Measurements from ENCODE around the gene FAF1. TPM values are rescaled to one million over a fixed set of nuclear protein-coding genes. Genes with fewer than 3 reads are reported as not detected.

The FAF1 gene
- total and polyA plus RNA-seq, 9 of the 15 experiments (the other 6 are each of a cell fraction or from before 2014, with no cell fraction given): 48.7 to 225 (median 118) TPM

- 15% methylated on average over 18 of the region's 23 CpGs for WGBS (ENCODE audit: insufficient coverage, low coverage, missing lambda C conversion rate)
- H4K20me1 ChIP-seq (replicated peaks; ENCODE audit: control insufficient read depth, insufficient read depth, low read length): no peaks in the 10 kb centered on the region; the same call in 1 of the 2 replicates
- FAIRE-seq (no peak), ATAC-seq (no peak), DNase-seq (ENCODE audit: extremely low read depth in 1 of 4, low spot score in 3 of 4) (no peak)
- H3K9me3 ChIP-seq (replicated peaks; ENCODE audit: control insufficient read depth, insufficient read depth, low read depth, low read length): no peaks in the 10 kb centered on the region
- H3K4me1 ChIP-seq (replicated peaks in 1 of 2; ENCODE audit: control insufficient read depth in 2 of 2, insufficient read depth in 2 of 2, low read length in 2 of 2): peaks cover 0 to 41% of the 10 kb centered on the region in 2 experiments; a peak in 2 of 5 replicates
- H3K9ac ChIP-seq (ENCODE audit: insufficient read depth in 1 of 2, low read depth in 2 of 2, low read length in 2 of 2): no peak overlapping the region
- no TSS peak for BruUV-seq (replicated peaks)
- no peak overlapping the region for H2AFZ ChIP-seq (ENCODE audit: low read depth, low read length)
- in situ Hi-C loops (cut with MboI): no loop called here
- ChIA-PET POLR2A (interaction anchor here (0.6 to 2.3 kb wide), 4 partner anchors 9 to 1182 kb away, joined by 3 to 8 read pairs (median 4); no protein-coding TSS in a partner anchor), CTCF (ENCODE audit: low intra/inter-chr PET ratio) (no interaction called here)
- no peaks in the 10 kb centered on the region for H3K79me2 ChIP-seq (ENCODE audit: control insufficient read depth, insufficient read depth, low read length)
- no peak overlapping the region for H3K4me3 ChIP-seq
- TF ChIP-seq USF2 (CRISPR knock-in tag; IDR thresholded peaks at IDR 0.05): no peak
- TF ChIP-seq TFAM (CRISPR knock-in tag; conservative IDR thresholded peaks at IDR 0.05): no peak
- TF ChIP-seq MTF1 (CRISPR knock-in tag; IDR thresholded peaks at IDR 0.05; ENCODE audit: borderline replicate concordance): no peak
- TF ChIP-seq CTBP1 (IDR thresholded peaks at IDR 0.05; ENCODE audit: borderline replicate concordance): no peak
- no peak for TF ChIP-seq BRCA1 (IDR thresholded peaks at IDR 0.05)
- no peak for TF ChIP-seq BRCA1 (CRISPR knock-in tag; IDR thresholded peaks at IDR 0.05)
- TF ChIP-seq MCM5 (IDR thresholded peaks at IDR 0.05; ENCODE audit: low read depth): no peak
- TF ChIP-seq NR4A1 (CRISPR knock-in tag; IDR thresholded peaks at IDR 0.05): no peak
- TF ChIP-seq NR4A1 (tag; IDR thresholded peaks at IDR 0.05): no peak
- TF ChIP-seq NFYB (IDR thresholded peaks at IDR 0.05; ENCODE audit: extremely low read depth, insufficient read length): no peak
- TF ChIP-seq RNF219 (CRISPR knock-in tag; IDR thresholded peaks at IDR 0.05): no peak
- TF ChIP-seq ZNF583 (CRISPR knock-in tag; IDR thresholded peaks at IDR 0.05): no peak
- TF ChIP-seq TAL1 (IDR thresholded peaks at IDR 0.05): no peak
- TF ChIP-seq NCOA6 (IDR thresholded peaks at IDR 0.05): no peak
- no peak for TF ChIP-seq NELFE (IDR thresholded peaks at IDR 0.05; ENCODE audit: insufficient read depth, insufficient read length)
- no peak for TF ChIP-seq NFIX (CRISPR knock-in tag; IDR thresholded peaks at IDR 0.05; ENCODE audit: low read depth)
- no peak for TF ChIP-seq ZNF778 (CRISPR knock-in tag; IDR thresholded peaks at IDR 0.05)
- TF ChIP-seq ZNF316 (IDR thresholded peaks at IDR 0.05): no peak
- TF ChIP-seq NUFIP1 (IDR thresholded peaks at IDR 0.05; ENCODE audit: partially characterized antibody): no peak
- no peaks in the 10 kb centered on the region for H3K9me1 ChIP-seq (ENCODE audit: control insufficient read depth, insufficient read depth, low read length)
- H3K27ac ChIP-seq (ENCODE audit: extremely low read depth, low read depth, low read length): no peak overlapping the region
- H3K4me2 ChIP-seq (ENCODE audit: insufficient read depth, low read length): no peak overlapping the region
- intact Hi-C loops (cut with micrococcal nuclease): no loop called here
- no peaks in the 10 kb centered on the region for H3K36me3 ChIP-seq (ENCODE audit: control insufficient read depth, insufficient read depth, low read length)
- peaks cover 76 to 94% of the 10 kb centered on the region in 2 experiments for H3K27me3 ChIP-seq (ENCODE audit: control insufficient read depth in 2 of 2, insufficient read depth in 2 of 2, low read length in 2 of 2)
Observed at GRCh38 chr1:50423670-50424000, 536.4 kb downstream of the FAF1 start.

Data from K562 (cell line).